HEK293T (cell line): ENCODE data around the gene PIM1.

ENCODE experiments used
- BHLHE40 ChIP-seq: fragments of 450-650 bp; IDR thresholded peaks from 2 replicates; pipeline ENCODE4 v1.6.1; 2016; ENCODE audit warnings: mild to moderate bottlenecking, moderate library complexity, borderline replicate concordance
- HDGF ChIP-seq: fragments of 450-650 bp; IDR thresholded peaks from 2 replicates; pipeline ENCODE4 v1.6.1; 2017; ENCODE audit warnings: antibody characterized with exemption, borderline replicate concordance
- NFRKB ChIP-seq: fragments of 450-650 bp; IDR thresholded peaks from 2 replicates; pipeline ENCODE4 v1.6.1; 2016; ENCODE audit warnings: mild to moderate bottlenecking, moderate library complexity
- SP1 ChIP-seq: fragments of 450-650 bp; IDR thresholded peaks from 2 replicates; pipeline ENCODE4 v1.6.1; 2017
- ZNF384 ChIP-seq: fragments of 450-650 bp; IDR thresholded peaks from 2 replicates; pipeline ENCODE4 v1.6.1; 2016
- TF ChIP-seq, protein P1 (sequence below): fragments of 450-650 bp; IDR thresholded peaks from 2 replicates; pipeline ENCODE4 v1.6.1; 2016

DNA sequence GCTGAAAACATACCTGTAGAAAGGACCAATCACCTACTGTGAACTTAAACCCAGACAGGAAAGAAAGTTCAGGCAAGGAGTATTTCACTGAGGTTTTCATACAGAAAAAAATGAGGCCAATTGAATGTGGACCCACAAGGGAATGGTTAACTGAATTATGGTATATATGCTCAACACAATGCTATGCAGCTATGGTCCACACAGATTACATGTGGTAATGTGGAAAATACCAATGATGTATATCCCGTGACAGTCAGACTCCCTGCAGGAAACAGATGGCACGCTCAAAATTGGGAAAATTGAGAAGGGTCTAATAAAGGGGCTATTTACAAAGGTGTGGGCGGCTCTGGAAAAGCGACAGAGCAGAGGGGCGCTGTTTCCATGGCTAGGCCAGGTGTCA is 47.1 kb upstream of the PIM1 start:
- TF ChIP-seq HDGF (no peak), ZNF384 (no peak), SP1 (no peak), BHLHE40 (no peak), NFRKB (no peak)
- TF ChIP-seq, protein P1, sequence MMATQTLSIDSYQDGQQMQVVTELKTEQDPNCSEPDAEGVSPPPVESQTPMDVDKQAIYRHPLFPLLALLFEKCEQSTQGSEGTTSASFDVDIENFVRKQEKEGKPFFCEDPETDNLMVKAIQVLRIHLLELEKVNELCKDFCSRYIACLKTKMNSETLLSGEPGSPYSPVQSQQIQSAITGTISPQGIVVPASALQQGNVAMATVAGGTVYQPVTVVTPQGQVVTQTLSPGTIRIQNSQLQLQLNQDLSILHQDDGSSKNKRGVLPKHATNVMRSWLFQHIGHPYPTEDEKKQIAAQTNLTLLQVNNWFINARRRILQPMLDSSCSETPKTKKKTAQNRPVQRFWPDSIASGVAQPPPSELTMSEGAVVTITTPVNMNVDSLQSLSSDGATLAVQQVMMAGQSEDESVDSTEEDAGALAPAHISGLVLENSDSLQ = no peak
